ENCODE results near the gene OR52E4. TPM values are rescaled to one million over a fixed set of nuclear protein-coding genes. Genes with fewer than 3 reads are reported as not detected.

The OR52E4 gene
- total RNA-seq, 1 donor from 2014 or later: not detected

GRCh38 chr11:5933116-5933515 is 52.7 kb downstream of the OR52E4 start:
- DNase-seq (ENCODE audit: low spot score): no peak
- Mint-ChIP-seq H3K36me3 (ENCODE audit: low read depth) (no peaks in the 10 kb centered on the region), H3K4me1 (ENCODE audit: low read depth) (no peaks in the 10 kb centered on the region), H3K4me3 (no peak overlapping the region), H3K27ac (no peak overlapping the region), H3K9me3 (peaks cover 19% of the 10 kb centered on the region), H3K27me3 (ENCODE audit: insufficient read depth) (no peaks in the 10 kb centered on the region)
- intact Hi-C loops (cut with micrococcal nuclease): no loop called here

Other genes with a start within 250 kb of the OR52E4 start
- 7.9 and 8.6 TPM in 2 replicates for gene TRIM5, start 195.6 kb upstream of the OR52E4 start, total RNA-seq
- 125 and 127 TPM in 2 replicates for gene TRIM22, start 190.8 kb upstream of the OR52E4 start, total RNA-seq
- gene OR56B1, start 144.2 kb upstream of the OR52E4 start, total RNA-seq: not detected in 2 replicates
- gene OR52N4, start 126.4 kb upstream of the OR52E4 start, total RNA-seq: 0.16 TPM in 1 of 2 replicates, not detected in the other
- gene OR52N5, start 97.3 kb upstream of the OR52E4 start, total RNA-seq: not detected in 2 replicates
- gene OR52N1, start 89.4 kb upstream of the OR52E4 start, total RNA-seq: not detected in 2 replicates
- not detected in 2 replicates for gene OR52N2, start 71.7 kb upstream of the OR52E4 start, total RNA-seq
- gene OR52E6, start 38.7 kb upstream of the OR52E4 start, total RNA-seq: not detected in 2 replicates
- gene OR52E8, start 22.9 kb upstream of the OR52E4 start, total RNA-seq: not detected in 2 replicates
- not detected in 2 replicates for gene OR52E5, start 12.6 kb downstream of the OR52E4 start, total RNA-seq
- gene OR56A3, start 61.6 kb downstream of the OR52E4 start, total RNA-seq: not detected in 2 replicates
- gene OR56A5, start 87.9 kb downstream of the OR52E4 start, total RNA-seq: not detected in 2 replicates
- 0.20 TPM in 1 of 2 replicates, not detected in the other for gene OR52L1, start 106.4 kb downstream of the OR52E4 start, total RNA-seq
- gene OR56A4, start 126.3 kb downstream of the OR52E4 start, total RNA-seq: not detected in 2 replicates
- gene OR56A1, start 150.1 kb downstream of the OR52E4 start, total RNA-seq: not detected in 2 replicates
- gene OR56B4, start 227.1 kb downstream of the OR52E4 start, total RNA-seq: not detected in 2 replicates